Measurements from ENCODE around the gene ANKRD44.
A peak's percentile ranks its signal among the peaks of the same experiment; 100 is the strongest.

The ANKRD44 gene

DNA sequence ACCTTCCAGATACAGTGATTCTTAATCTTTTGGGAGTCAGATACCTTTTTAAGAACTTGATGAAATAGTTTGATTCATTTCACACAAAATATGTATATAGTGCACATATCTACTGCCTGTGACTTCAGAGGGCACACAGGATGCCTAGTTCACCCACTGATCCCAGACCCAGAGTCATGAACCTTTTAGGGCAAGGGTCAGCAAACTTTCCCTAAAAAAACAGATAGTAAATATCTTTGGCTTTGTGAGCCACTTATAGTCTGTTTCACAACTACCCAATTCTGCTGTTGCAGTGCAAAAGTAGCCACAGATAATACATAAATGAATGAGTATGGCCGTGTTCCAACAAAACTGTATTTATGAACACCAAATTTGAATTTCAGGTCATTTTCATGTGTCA is 124.9 kb downstream of the ANKRD44 start:
- no peak for DNase-seq (ENCODE audit: low spot score)
- Mint-ChIP-seq H3K4me1 (ENCODE audit: low read depth) (peaks cover 44% of the 10 kb centered on the region), H3K27me3 (ENCODE audit: low read depth) (no peaks in the 10 kb centered on the region), H3K36me3 (ENCODE audit: low read depth) (peaks cover 45% of the 10 kb centered on the region), H3K9me3 (no peaks in the 10 kb centered on the region), H3K27ac (no peak overlapping the region), H3K4me3 (no peak overlapping the region)

DNA sequence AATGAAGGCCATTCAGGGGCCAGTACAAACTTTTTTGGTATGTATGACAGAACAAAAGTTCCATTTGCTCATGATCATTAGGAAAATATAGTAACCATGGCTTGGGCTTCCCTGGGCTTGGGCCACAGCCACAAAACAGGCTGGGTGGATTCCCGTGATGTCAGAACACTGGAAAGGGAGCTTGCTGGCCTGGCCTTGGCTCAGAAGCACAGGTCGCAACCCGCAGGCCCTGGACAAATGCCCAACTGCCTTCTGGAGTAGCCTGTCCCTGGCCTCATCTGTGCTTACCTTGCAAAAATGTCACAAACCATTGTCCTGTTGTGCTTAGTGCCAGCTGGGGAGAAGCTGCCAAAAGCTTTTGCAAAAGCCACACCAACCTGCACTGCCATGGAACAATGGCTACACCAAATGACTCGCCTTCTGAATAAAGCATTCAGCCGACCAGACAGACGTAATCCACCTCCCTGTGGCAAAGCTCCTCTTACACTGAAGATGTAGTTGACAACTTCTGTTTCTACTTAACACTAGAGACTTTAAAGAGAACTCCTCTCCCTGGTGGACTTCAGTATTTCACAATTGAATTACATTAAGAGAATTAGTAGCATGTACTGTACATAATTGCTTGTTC is 125.5 kb downstream of the ANKRD44 start:
- peaks cover 48% of the 10 kb centered on the region for H3K36me3 Mint-ChIP-seq (ENCODE audit: low read depth)
- H3K4me1 Mint-ChIP-seq (ENCODE audit: low read depth) = peaks cover 43% of the 10 kb centered on the region
- no peak for DNase-seq (ENCODE audit: low spot score)
- H3K27ac Mint-ChIP-seq = no peak overlapping the region
- no peaks in the 10 kb centered on the region for H3K9me3 Mint-ChIP-seq
- H3K4me3 Mint-ChIP-seq = no peak overlapping the region
- H3K27me3 Mint-ChIP-seq (ENCODE audit: low read depth) = no peaks in the 10 kb centered on the region

DNA sequence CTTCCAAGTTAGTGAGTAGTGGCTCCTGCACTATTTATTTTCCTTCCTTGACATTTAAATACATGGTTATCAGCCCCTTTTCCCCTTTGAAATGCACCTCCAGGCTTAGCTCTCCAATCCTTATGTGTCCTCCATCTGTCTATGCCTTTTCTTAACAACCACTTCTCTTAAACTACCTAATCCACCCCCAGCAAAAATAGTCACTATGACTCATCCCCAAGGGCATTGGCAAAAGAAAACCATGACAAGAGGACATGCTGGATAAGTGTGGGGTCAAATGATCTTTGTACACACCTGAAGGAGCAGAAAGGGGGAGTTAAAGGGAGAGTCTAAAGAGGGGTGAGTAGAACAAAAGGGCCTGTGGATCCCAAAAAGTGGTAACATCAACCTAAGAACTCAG is 127.2 kb downstream of the ANKRD44 start:
- Mint-ChIP-seq H3K4me1 (ENCODE audit: low read depth) (peaks cover 30% of the 10 kb centered on the region), H3K36me3 (ENCODE audit: low read depth) (peaks cover 50% of the 10 kb centered on the region), H3K9me3 (no peaks in the 10 kb centered on the region), H3K27me3 (ENCODE audit: low read depth) (no peaks in the 10 kb centered on the region), H3K4me3 (no peak overlapping the region), H3K27ac (no peak overlapping the region)
- DNase-seq (ENCODE audit: low spot score) = no peak

DNA sequence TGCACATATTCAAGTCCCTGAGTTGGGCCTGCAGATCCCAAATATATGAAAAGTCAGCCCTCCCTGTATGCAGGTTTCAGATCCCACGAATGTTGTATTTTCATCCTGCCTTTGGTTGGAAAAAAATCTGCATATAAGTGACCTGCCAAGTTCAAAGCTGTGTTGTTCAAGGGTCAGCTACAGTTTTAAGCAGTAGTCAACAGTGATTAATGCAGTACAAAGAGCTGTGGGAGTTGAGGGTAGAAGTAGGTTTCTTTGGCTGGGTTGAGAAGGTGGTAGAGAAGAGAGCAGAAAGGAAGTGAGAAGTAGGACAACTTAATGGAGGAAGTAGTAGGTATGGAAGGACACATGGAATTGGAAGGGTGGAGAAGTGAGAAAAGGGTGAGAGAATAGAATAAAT is 127.9 kb downstream of the ANKRD44 start:
- H3K36me3 Mint-ChIP-seq (ENCODE audit: low read depth) = peaks cover 50% of the 10 kb centered on the region
- no peak for DNase-seq (ENCODE audit: low spot score)
- no peaks in the 10 kb centered on the region for H3K27me3 Mint-ChIP-seq (ENCODE audit: low read depth)
- no peaks in the 10 kb centered on the region for H3K9me3 Mint-ChIP-seq
- H3K4me1 Mint-ChIP-seq (ENCODE audit: low read depth) = peaks cover 24% of the 10 kb centered on the region
- H3K27ac Mint-ChIP-seq = no peak overlapping the region
- H3K4me3 Mint-ChIP-seq = no peak overlapping the region

DNA sequence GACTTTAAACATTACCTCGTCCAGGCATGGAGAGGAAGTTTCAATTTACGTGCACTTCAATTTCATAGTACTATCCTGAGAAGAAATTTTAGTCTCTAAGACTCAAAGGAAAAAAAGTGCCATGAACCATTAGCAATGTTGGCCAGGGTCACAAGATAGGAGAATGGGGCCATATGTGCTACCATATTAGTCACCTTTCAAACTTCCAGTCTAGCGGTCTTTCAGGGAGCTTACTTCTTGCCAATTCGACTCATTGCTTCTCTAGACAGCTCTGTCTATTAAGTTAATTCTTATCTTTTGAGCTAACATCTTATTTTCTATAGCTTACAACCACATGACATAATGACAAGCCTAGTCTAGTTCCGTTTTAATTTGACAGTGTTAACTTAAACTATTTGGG is 129.1 kb downstream of the ANKRD44 start:
- Mint-ChIP-seq H3K27ac (no peak overlapping the region), H3K4me3 (no peak overlapping the region), H3K4me1 (ENCODE audit: low read depth) (peaks cover 18% of the 10 kb centered on the region), H3K27me3 (ENCODE audit: low read depth) (no peaks in the 10 kb centered on the region), H3K9me3 (no peaks in the 10 kb centered on the region), H3K36me3 (ENCODE audit: low read depth) (peaks cover 46% of the 10 kb centered on the region)
- DNase-seq (ENCODE audit: low spot score) = no peak

DNA sequence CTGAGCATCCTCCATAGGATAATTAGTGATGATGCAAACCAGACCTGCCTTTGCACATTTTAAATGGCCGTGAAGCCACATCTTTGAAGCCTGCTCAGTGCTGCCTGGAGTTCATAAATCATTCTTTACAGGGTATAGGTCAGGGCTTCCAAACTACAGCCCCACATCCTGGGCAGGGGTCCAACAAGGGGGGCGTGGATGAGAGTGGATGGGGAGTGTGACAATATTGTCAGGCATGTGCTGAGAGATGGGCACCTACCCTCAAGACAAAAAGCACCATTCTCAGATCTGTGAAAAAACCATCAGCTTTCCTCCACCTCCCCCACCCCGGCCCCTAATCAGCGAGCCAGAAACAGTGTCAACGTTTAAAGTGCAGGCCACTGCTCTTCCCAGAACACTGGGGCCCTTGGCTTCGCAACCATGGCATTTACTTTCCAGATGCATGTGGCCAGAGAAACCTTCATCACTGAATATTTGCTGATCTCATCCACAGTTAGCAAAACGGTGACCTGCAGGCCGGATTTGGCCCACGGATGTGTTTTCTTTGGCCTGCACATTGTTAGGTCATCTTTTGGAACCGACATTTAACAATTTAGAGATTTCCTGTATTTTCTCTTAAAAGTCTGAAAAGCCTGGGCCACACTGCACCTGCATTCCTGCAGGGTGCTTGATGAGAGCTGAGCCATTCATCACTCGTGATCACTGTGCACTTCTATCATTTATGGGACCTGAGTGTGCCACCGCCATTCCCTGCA is 130.7 kb downstream of the ANKRD44 start:
- peaks cover 25% of the 10 kb centered on the region for H3K4me1 Mint-ChIP-seq (ENCODE audit: low read depth)
- no peak overlapping the region for H3K4me3 Mint-ChIP-seq
- no peaks in the 10 kb centered on the region for H3K9me3 Mint-ChIP-seq
- DNase-seq (ENCODE audit: low spot score) = no peak
- H3K27me3 Mint-ChIP-seq (ENCODE audit: low read depth) = no peaks in the 10 kb centered on the region
- peaks cover 39% of the 10 kb centered on the region for H3K36me3 Mint-ChIP-seq (ENCODE audit: low read depth)
- H3K27ac Mint-ChIP-seq = no peak overlapping the region

DNA sequence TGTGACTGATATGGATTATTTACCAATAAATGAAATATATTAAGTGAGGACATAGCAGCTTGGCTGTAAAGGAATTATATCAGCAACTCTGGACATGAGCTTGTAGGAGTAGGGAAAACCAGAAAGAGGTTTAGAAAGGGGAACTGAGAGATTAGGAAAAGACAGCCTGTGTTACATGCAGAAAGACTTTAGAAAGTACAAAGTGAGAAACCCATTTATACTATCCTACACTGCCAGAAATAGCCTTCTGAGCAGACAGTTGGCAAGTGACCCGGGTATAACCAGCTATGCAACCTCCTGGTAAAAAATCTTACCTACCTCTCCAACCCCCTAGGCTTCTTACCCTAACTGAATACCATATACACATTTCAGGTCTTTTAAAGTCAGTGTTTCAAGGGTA is 134.1 kb downstream of the ANKRD44 start:
- no peaks in the 10 kb centered on the region for H3K9me3 Mint-ChIP-seq
- H3K36me3 Mint-ChIP-seq (ENCODE audit: low read depth) = peaks cover 24% of the 10 kb centered on the region
- no peak overlapping the region for H3K4me3 Mint-ChIP-seq
- no peak for DNase-seq (ENCODE audit: low spot score)
- H3K27me3 Mint-ChIP-seq (ENCODE audit: low read depth) = no peaks in the 10 kb centered on the region
- H3K27ac Mint-ChIP-seq = no peak overlapping the region
- peaks cover 17% of the 10 kb centered on the region for H3K4me1 Mint-ChIP-seq (ENCODE audit: low read depth)

DNA sequence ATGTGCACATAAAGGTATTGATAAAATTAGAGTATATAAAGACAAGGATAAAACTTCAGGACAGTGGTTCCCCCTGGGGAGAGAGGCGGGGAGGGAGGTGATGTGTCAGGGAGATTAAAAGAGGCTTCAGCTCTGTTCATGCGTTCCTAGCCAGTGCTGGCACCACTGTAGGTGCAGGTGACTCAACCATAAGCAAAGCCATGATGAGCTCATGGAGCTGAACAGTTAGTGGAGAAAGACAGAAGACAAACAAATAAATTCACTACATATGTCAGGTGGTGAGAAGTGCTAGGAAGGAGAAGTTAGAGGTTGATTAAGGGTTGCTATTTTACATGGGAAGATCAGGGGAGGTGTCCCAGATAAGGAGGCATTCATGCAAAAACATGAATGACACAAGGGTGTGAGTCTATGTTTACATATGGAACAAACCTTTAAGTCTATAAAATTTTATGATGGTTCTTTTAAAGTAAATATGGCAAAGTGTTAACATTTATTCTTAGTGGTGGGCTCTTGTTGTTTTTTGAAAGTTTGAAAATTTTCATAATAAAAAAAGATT is 136.0 kb downstream of the ANKRD44 start:
- Mint-ChIP-seq H3K27me3 (ENCODE audit: low read depth) (no peaks in the 10 kb centered on the region), H3K36me3 (ENCODE audit: low read depth) (peaks cover 17% of the 10 kb centered on the region), H3K27ac (peak overlapping the region; percentile 5), H3K4me3 (no peak overlapping the region), H3K4me1 (ENCODE audit: low read depth) (peaks cover 24% of the 10 kb centered on the region), H3K9me3 (no peaks in the 10 kb centered on the region)
- DNase-seq (ENCODE audit: low spot score) = no peak

DNA sequence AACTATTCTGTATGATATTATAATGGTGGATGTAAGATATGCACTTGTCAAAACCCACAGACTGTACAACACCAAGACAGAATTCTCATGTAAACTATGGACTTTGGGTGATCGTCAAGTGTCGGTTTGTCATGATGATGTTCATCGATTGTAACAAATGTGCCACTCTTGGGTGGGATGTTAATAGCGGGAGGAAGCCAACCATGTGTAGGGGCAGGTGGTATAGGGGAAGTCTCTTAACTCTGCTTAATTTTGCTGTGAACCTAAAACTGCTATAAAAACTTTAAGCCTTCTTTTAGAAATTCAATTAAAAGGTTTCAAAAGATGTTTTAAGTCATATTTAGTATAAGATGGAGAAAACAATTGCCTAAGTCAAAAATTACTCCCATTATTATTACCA is 139.0 kb downstream of the ANKRD44 start:
- H3K9me3 Mint-ChIP-seq = no peaks in the 10 kb centered on the region
- H3K4me3 Mint-ChIP-seq = no peak overlapping the region
- peaks cover 42% of the 10 kb centered on the region for H3K4me1 Mint-ChIP-seq (ENCODE audit: low read depth)
- no peaks in the 10 kb centered on the region for H3K27me3 Mint-ChIP-seq (ENCODE audit: low read depth)
- DNase-seq (ENCODE audit: low spot score) = no peak
- no peak overlapping the region for H3K27ac Mint-ChIP-seq
- H3K36me3 Mint-ChIP-seq (ENCODE audit: low read depth) = peaks cover 20% of the 10 kb centered on the region

DNA sequence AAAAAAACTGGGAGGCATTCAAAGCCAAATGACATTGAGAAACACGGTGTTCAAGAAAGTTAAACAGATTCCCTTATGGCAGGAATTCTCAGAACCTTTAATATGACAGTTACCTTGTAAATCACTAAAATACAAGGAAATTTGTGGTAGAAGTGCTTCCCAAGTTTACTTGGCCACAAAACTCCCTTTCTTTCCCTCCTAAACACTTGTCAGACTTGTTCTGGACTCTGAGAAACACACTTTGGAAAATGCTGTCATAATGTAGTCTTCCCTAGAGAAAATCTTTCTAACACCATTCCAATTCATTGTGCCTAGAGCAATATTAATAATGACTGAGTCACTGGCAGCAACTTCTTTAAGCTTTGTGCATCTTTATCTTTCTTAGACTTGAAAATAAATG is 140.4 kb downstream of the ANKRD44 start:
- no peaks in the 10 kb centered on the region for H3K27me3 Mint-ChIP-seq (ENCODE audit: low read depth)
- H3K36me3 Mint-ChIP-seq (ENCODE audit: low read depth) = peaks cover 13% of the 10 kb centered on the region
- no peak overlapping the region for H3K27ac Mint-ChIP-seq
- H3K4me1 Mint-ChIP-seq (ENCODE audit: low read depth) = peaks cover 38% of the 10 kb centered on the region
- no peak for DNase-seq (ENCODE audit: low spot score)
- H3K4me3 Mint-ChIP-seq = no peak overlapping the region
- H3K9me3 Mint-ChIP-seq = no peaks in the 10 kb centered on the region

DNA sequence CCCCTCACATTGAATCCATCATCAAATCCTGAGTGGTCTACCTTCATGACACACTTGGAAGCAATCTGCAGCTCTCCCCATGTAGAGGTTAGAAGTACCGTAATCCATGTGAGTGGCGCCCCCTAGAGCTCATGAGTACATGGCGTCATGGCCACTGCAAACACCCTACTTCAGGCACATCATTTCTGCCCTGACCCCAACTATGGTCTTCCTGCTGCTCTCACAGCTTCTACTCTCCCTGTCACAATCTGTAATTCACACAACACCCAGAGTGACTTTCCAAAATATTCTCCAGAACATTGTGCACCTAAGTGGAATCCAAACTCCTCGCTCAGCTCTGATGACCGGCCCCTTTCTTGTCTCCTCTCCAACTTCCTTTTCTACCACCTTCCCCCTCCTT is 141.9 kb downstream of the ANKRD44 start:
- Mint-ChIP-seq H3K4me3 (no peak overlapping the region), H3K36me3 (ENCODE audit: low read depth) (peaks cover 12% of the 10 kb centered on the region), H3K27me3 (ENCODE audit: low read depth) (no peaks in the 10 kb centered on the region), H3K4me1 (ENCODE audit: low read depth) (peaks cover 35% of the 10 kb centered on the region), H3K9me3 (no peaks in the 10 kb centered on the region), H3K27ac (peak overlapping the region; percentile 53)
- peak; percentile 54 for DNase-seq (ENCODE audit: low spot score)

DNA sequence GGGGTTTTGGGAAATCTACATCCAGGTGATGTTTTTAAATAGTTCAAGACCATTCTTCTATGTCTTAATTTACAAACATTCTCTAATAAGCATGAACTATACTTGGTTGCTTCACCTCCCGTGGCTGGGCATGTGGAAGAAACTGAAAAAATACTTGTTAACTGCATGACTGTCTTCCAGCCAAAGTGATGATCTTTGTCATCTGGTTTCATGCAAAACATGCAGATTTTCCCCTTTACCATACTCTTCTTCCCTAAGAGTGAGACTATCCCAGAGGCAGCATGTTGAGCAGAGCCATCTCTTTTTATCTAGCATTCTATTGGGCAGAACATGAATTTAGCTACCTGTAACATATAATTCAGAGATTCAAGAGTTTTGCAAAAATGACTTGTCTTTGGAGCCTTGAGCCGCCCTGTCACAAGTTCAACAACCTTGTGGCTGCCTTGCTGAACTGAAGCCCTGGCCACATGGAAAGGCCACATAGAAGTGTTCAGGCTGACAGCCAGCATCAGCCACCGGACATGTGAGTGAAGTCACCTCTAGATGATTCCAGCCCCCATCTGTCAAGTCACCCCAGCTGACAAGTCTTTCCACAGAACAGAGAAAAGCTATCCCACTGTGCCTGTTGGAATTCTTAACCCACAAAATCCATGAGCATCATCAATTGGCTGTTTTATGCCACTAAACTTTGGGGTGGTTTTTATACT is 142.8 kb downstream of the ANKRD44 start:
- Mint-ChIP-seq H3K4me3 (no peak overlapping the region), H3K9me3 (no peaks in the 10 kb centered on the region), H3K36me3 (ENCODE audit: low read depth) (peaks cover 12% of the 10 kb centered on the region), H3K27ac (peak overlapping the region; percentile 17), H3K27me3 (ENCODE audit: low read depth) (no peaks in the 10 kb centered on the region), H3K4me1 (ENCODE audit: low read depth) (peaks cover 37% of the 10 kb centered on the region)
- no peak for DNase-seq (ENCODE audit: low spot score)

DNA sequence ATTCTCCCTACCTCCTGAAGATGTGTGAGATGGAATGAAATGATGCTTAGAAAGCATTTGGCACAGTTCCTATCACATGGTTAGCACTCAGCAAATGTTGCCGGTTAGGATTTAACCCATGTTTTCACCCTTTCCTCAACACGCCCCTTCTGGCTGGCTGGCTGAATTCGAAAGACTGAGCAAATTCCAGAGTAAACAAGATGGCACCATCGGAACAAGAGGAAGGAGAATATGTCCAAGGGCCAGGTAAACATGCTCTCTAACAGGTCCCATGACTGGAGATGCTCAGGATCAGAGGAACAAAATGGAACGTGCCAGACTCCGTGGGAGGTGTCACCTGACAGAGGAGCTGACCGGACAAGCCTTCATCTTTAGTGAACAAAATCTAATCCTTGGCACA is 145.6 kb downstream of the ANKRD44 start:
- peaks cover 12% of the 10 kb centered on the region for H3K36me3 Mint-ChIP-seq (ENCODE audit: low read depth)
- no peaks in the 10 kb centered on the region for H3K9me3 Mint-ChIP-seq
- H3K4me1 Mint-ChIP-seq (ENCODE audit: low read depth) = peaks cover 49% of the 10 kb centered on the region
- no peak overlapping the region for H3K4me3 Mint-ChIP-seq
- H3K27ac Mint-ChIP-seq = no peak overlapping the region
- H3K27me3 Mint-ChIP-seq (ENCODE audit: low read depth) = no peaks in the 10 kb centered on the region
- no peak for DNase-seq (ENCODE audit: low spot score)

DNA sequence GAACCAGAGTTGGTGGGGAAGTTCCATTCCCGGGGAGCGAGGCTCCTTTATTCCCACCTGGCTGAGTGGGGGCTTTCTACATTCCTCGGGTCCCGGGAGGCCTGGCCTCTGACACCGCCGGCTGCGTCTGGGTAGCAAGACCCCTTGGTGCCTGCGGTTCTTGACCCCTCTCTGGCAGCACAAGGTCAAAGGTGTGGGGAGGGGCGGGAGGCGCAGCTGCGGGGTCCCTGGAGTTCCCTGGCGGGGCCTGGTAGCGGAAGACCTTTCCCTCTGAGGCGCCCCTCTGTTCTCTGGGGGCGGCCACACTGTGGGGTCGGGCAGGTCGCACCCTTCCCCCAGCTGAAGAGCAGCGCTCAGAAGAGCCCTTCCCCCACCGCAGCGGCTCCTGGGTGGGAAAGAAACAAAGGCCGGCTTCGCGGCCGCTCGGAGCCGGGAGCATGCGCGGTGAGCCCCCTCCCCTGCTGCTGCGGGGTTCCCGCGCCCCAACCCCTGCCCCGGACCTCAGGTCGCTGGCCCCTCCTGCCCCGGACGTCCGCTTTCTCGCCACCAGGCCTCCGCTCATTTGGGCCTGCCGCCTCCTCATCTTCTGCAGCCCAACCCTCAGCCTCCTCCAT is 146.3 kb downstream of the ANKRD44 start:
- no peak for DNase-seq (ENCODE audit: low spot score)
- no peaks in the 10 kb centered on the region for H3K9me3 Mint-ChIP-seq
- peaks cover 12% of the 10 kb centered on the region for H3K36me3 Mint-ChIP-seq (ENCODE audit: low read depth)
- no peaks in the 10 kb centered on the region for H3K27me3 Mint-ChIP-seq (ENCODE audit: low read depth)
- H3K4me3 Mint-ChIP-seq = no peak overlapping the region
- H3K27ac Mint-ChIP-seq = no peak overlapping the region
- H3K4me1 Mint-ChIP-seq (ENCODE audit: low read depth) = peaks cover 53% of the 10 kb centered on the region

Data from T-helper 2 cell treated with Interferon-gamma antibody and Interleukin-4, amounts not matched to agents 5 μg/mL and 100 μg/mL, for 36 hours (primary cell).